Upper lobe of right lung (tissue), 1 donor: ENCODE results near the gene CCDC50. TPM values are rescaled to one million over a fixed set of nuclear protein-coding genes. Genes with fewer than 3 reads are reported as not detected.

Source experiments
- ATAC-seq: fragments of 200-7000 bp; cut with Tn5 transposase; one replicate; pipeline ENCODE4 v1.9.1; 2020; ENCODE audit warnings: mild to moderate bottlenecking, moderate library complexity
- DNase-seq: peaks from one replicate; pipeline ENCODE4 v3.0.0-alpha.2; 2020
- H3K27ac ChIP-seq: fragments of 200-600 bp; one replicate; pipeline ENCODE4 v1.8.0; 2022
- H3K27me3 ChIP-seq: fragments of 200-600 bp; one replicate; pipeline ENCODE4 v1.8.0; 2022; ENCODE audit warnings: mild to moderate bottlenecking
- H3K36me3 ChIP-seq: fragments of 200-600 bp; one replicate; pipeline ENCODE4 v1.8.0; 2022
- H3K4me1 ChIP-seq: fragments of 200-600 bp; one replicate; pipeline ENCODE4 v1.8.0; 2022
- H3K4me3 ChIP-seq: fragments of 200-600 bp; one replicate; pipeline ENCODE4 v1.8.0; 2022; ENCODE audit warnings: mild to moderate bottlenecking
- H3K9me3 ChIP-seq: fragments of 200-600 bp; one replicate; pipeline ENCODE4 v1.8.0; 2022
- intact Hi-C: fragments of 100-400 bp; cut with DNase I; formaldehyde crosslinking; loops from one replicate; pipeline ENCODE4 v1.11.0; 2022
- total RNA-seq: library from RNA; stranded (reverse); fragmentation: NEBNext Ultra II Directional; extraction: Animal tissue kit (Norgen Biotek cat#: 25700); gene quantifications from one replicate; pipeline ENCODE4 v1.2.1, GENCODE V29; 2021
- TF ChIP-seq, protein P1 (sequence below): fragments of 200-600 bp; IDR thresholded peaks from one replicate; pipeline ENCODE4 v1.8.0; 2022; ENCODE audit warnings: antibody characterized with exemption
- donor health status: DM: no; HTN: yes; CAD: no; lungs with severe emphysema.

Gene CCDC50
- total RNA-seq, 1 donor from 2014 or later = 73.2 TPM

DNA sequence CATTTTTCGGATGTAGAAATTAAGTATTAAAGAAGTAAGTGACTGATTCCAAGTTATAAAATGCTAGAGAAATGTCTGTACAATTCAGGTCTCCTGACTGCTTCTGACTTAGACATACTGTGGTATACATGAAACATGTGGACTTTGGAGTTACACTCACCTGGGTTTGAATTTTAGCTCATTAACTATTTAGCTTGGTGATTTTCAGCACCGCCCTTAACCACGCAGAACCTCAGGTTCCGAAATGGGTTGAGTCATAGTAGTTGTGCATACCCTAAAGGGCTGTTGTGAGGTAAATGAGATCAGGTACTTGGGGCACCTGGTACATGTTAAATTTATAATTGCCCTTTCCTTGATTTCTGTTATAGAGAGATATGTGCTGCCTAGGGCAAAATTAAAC lies 34.0 kb downstream of the CCDC50 start:
- DNase-seq (no peak), ATAC-seq (no peak)
- intact Hi-C loops = no loop called here
- Histone ChIP-seq H3K9me3 (no peaks in the 10 kb centered on the region), H3K27me3 (no peaks in the 10 kb centered on the region), H3K36me3 (peaks cover 64% of the 10 kb centered on the region), H3K4me3 (no peak overlapping the region), H3K4me1 (peaks cover 8% of the 10 kb centered on the region), H3K27ac (no peak overlapping the region)
- TF ChIP-seq, protein P1, sequence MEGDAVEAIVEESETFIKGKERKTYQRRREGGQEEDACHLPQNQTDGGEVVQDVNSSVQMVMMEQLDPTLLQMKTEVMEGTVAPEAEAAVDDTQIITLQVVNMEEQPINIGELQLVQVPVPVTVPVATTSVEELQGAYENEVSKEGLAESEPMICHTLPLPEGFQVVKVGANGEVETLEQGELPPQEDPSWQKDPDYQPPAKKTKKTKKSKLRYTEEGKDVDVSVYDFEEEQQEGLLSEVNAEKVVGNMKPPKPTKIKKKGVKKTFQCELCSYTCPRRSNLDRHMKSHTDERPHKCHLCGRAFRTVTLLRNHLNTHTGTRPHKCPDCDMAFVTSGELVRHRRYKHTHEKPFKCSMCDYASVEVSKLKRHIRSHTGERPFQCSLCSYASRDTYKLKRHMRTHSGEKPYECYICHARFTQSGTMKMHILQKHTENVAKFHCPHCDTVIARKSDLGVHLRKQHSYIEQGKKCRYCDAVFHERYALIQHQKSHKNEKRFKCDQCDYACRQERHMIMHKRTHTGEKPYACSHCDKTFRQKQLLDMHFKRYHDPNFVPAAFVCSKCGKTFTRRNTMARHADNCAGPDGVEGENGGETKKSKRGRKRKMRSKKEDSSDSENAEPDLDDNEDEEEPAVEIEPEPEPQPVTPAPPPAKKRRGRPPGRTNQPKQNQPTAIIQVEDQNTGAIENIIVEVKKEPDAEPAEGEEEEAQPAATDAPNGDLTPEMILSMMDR = no peak

DNA sequence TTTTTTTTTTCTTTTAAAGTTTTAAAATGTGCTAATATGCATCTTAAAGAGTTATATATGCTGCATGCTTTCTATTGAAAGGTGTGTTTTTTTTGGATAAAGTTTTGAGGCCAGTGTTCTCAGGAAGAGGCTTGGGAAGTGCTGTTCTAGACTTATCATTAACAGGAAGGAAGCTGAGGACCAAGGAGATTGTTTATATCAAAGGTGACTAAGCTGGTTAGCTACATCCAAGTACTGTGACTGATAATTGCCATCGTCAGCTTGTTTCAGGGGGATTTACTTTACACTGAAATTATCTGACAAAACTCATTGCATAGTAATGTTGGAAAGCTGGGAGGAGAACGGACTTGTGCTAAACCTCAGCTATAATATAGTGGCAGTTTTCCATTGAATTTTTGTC lies 37.5 kb downstream of the CCDC50 start:
- DNase-seq (no peak), ATAC-seq (no peak)
- H3K9me3 ChIP-seq = no peaks in the 10 kb centered on the region
- no peak overlapping the region for H3K4me3 ChIP-seq
- no peaks in the 10 kb centered on the region for H3K27me3 ChIP-seq
- H3K4me1 ChIP-seq = peaks cover 8% of the 10 kb centered on the region
- intact Hi-C loops = no loop called here
- H3K36me3 ChIP-seq = peaks cover 54% of the 10 kb centered on the region
- TF ChIP-seq, protein P1 = no peak
- H3K27ac ChIP-seq = no peak overlapping the region

DNA sequence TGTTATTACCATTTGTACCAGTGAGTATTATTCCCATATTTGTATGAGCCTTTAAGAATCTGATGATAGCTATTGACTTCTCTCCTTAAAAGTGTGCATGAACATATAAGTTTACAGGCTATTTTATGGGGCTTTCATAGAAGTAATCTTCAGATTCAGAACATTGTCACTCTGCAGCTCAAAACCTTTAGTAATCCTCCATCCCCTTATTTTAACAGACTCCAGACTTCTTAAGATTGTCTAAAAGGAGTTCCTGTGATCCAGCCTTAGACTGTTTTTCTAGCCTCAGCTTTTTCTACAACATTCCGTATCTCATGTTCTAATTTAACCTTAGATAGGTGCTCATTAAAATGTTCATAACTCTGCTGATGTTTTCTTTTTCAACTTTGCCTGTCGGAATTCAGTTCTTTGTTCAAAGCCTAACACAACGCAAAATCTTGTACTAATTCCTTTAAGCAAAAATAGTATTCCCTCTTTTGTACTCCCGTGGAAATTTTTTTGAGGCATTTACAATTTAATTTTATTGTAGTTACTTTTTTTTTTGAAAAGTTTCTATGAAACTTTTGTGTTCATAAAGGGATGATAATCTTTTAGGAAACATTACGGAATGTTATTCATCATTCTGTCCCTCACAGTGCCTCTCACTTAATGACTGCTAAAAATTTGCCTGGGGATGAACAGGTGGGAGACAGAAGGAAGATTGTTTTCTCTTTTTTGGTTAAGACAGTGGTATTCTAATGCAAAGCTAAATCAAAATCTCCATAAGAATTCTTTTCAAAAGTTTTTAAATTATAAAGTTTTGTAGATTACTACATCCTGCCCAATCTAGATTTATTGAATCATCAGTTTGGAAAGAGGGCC lies 39.8 kb downstream of the CCDC50 start:
- no peak for ATAC-seq

DNA sequence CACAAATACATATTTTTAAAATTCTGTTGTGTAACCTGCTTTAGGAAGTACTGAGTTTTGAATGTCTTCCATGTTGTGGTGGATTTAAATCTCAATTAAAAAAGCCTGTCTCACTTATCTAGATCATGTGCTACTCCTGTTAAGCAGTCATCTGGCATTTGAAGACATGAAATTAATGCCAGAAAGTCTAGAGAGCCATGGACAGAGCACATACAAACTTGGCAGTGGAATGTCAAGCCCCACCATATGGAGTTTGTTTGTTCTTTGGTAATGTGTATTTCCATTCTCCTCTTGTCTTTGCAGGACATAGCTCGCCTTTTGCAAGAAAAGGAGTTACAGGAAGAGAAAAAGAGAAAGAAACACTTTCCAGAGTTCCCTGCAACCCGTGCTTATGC lies 40.4 kb downstream of the CCDC50 start:
- no peaks in the 10 kb centered on the region for H3K9me3 ChIP-seq
- H3K36me3 ChIP-seq = peaks cover 30% of the 10 kb centered on the region
- H3K27me3 ChIP-seq = no peaks in the 10 kb centered on the region
- H3K4me1 ChIP-seq = peaks cover 21% of the 10 kb centered on the region
- H3K27ac ChIP-seq = no peak overlapping the region
- no peak overlapping the region for H3K4me3 ChIP-seq
- TF ChIP-seq, protein P1 = no peak
- ATAC-seq (peak; percentile 27), DNase-seq (no peak)
- intact Hi-C loops = no loop called here

More for the DNA sequence above, 39.8 kb downstream of the CCDC50 start:
- intact Hi-C loops = no loop called here
- no peaks in the 10 kb centered on the region for H3K27me3 ChIP-seq
- H3K36me3 ChIP-seq = peaks cover 34% of the 10 kb centered on the region
- no peak overlapping the region for H3K27ac ChIP-seq
- TF ChIP-seq, protein P1 = no peak
- no peaks in the 10 kb centered on the region for H3K9me3 ChIP-seq
- H3K4me3 ChIP-seq = no peak overlapping the region
- peaks cover 21% of the 10 kb centered on the region for H3K4me1 ChIP-seq
- no peak for DNase-seq

DNA sequence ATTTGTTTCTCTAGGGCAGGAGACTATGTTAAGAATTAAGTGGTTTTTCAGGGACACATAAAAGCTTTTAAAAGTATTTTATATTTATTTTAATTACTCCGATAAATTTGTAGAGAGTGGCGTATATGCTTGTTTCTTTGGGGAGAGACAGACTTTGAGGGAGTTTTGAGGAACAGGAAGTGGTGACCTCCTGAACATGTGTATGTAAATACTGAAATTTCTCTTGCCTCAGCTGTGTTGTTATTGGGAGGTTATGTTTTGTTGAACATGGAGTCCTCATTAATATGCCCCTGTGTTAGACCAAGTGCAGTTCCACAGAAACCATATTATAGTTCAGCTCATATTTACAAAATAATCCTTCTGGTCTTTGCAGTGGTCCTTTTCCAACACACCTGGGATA lies 42.9 kb downstream of the CCDC50 start:
- ATAC-seq = no peak
- Histone ChIP-seq H3K4me3 (no peak overlapping the region), H3K4me1 (peaks cover 26% of the 10 kb centered on the region), H3K27me3 (no peaks in the 10 kb centered on the region), H3K36me3 (peaks cover 33% of the 10 kb centered on the region), H3K27ac (no peak overlapping the region), H3K9me3 (no peaks in the 10 kb centered on the region)
- DNase-seq = no peak
- intact Hi-C loops = no loop called here
- TF ChIP-seq, protein P1 = no peak
